BJ (cell line): ENCODE results near the gene AQP5. TPM values are rescaled to one million over a fixed set of nuclear protein-coding genes. Genes with fewer than 3 reads are reported as not detected.

Experiments used
- CTCF ChIA-PET: fragments of 350-600 bp; formaldehyde crosslinking; extraction: SDS; loops from one replicate; lab custom pipeline; 2021; ENCODE audit warnings: antibody characterized with exemption, inconsistent platforms; lab: Yijun Ruan, JAX
- POLR2A ChIA-PET: fragments of 300-600 bp; sonication (Branson Sonifier 250); formaldehyde crosslinking; extraction: SDS; loops from one replicate; lab custom pipeline; 2021; ENCODE audit warnings: antibody characterized with exemption; lab: Charles Lee
- DNase-seq: peaks from one replicate; pipeline ENCODE4 v3.0.0-alpha.2; 2011; ENCODE audit warnings: low read depth
- H3K27me3 ChIP-seq: 2 replicates; pipeline ENCODE4 v1.6.0; 2011; ENCODE audit warnings: low read length; ENCODE audit not compliant: control insufficient read depth, insufficient read depth
- H3K36me3 ChIP-seq: 2 replicates; pipeline ENCODE4 v1.5.1; 2011; ENCODE audit warnings: low read length; ENCODE audit not compliant: control insufficient read depth, insufficient read depth
- H3K4me3 ChIP-seq: 2 replicates; pipeline ENCODE4 v1.5.1; 2011; ENCODE audit warnings: low read depth, mild to moderate bottlenecking, control low read depth, low read length
- polyA plus RNA-seq: library from polyadenylated mRNA; depleted of rRNA; stranded (reverse); fragments of >200 nt; gene quantifications from 2 replicates; pipeline ENCODE4 v1.2.3, GENCODE V29; 2011
- TF ChIP-seq, protein P1 (sequence below): IDR thresholded peaks from 2 replicates; pipeline ENCODE4 v1.5.1; 2011; ENCODE audit warnings: low read depth, mild to moderate bottlenecking, control low read depth, inconsistent platforms, low read length, moderate library complexity; ENCODE audit not compliant: insufficient read depth

The AQP5 gene
- polyA plus RNA-seq, 1 experiment, result not detected

DNA sequence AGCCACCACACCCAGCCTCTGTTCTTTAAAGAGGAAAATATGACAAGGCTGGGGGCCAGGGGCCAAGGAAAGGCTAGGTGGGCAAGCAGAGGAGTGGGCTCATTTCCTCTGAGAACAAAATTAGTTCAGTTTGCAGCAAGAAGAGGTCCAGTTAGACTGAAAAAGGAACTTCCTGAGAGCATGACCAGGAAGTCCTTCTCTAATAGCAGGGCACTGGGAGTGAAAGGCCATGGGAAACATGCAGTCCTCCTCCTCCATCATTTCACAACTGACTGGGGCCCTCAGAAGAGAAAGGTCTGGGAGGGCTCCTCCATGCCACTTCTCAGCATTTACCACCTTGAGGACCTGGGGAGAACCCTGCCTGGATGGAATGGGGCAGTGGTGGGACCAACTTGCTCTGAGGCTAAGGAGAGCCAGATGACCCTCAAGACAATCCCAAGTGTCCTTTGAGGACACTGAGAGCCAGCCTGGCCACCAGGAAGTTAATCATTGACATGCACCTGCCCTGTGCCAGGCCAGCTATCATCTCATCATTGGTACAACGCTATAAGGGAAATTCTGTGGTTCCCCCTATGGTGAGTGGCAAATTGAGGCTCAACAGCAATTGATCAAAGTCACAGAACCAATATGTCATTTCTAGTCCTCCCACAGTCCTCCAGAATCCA lies 9.1 kb upstream of the AQP5 start:
- TF ChIP-seq, protein P1, sequence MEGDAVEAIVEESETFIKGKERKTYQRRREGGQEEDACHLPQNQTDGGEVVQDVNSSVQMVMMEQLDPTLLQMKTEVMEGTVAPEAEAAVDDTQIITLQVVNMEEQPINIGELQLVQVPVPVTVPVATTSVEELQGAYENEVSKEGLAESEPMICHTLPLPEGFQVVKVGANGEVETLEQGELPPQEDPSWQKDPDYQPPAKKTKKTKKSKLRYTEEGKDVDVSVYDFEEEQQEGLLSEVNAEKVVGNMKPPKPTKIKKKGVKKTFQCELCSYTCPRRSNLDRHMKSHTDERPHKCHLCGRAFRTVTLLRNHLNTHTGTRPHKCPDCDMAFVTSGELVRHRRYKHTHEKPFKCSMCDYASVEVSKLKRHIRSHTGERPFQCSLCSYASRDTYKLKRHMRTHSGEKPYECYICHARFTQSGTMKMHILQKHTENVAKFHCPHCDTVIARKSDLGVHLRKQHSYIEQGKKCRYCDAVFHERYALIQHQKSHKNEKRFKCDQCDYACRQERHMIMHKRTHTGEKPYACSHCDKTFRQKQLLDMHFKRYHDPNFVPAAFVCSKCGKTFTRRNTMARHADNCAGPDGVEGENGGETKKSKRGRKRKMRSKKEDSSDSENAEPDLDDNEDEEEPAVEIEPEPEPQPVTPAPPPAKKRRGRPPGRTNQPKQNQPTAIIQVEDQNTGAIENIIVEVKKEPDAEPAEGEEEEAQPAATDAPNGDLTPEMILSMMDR, result no peak
- ChIA-PET CTCF (interaction anchor here (4.2 kb wide), 1 partner anchor 14 kb away, joined by 23 read pairs; no protein-coding TSS in a partner anchor), POLR2A (no interaction called here)
- Histone ChIP-seq H3K4me3 (no peak overlapping the region), H3K36me3 (no peaks in the 10 kb centered on the region), H3K27me3 (peaks cover 28% of the 10 kb centered on the region)
- DNase-seq, result no peak

DNA sequence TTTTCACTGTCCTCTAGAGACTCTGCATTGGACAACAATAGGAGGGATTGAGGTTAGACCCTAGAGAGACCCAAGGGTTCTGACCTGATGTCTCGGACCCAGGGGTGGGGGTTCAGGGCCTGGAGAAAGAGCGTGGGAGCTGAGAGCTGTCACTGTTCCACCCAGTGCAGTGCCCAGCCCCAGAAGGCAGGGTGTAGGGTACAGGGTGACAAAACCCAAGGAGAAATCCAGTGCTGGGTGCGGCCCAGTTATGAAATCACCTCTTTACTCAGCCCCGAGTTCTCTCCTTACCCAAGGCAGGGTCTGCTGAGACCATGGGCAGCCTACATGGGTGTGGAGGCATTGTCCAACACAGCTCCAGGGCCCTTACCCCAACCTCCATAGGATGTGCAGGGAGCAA lies 8.5 kb upstream of the AQP5 start:
- TF ChIP-seq, protein P1, result no peak
- H3K36me3 ChIP-seq, result no peaks in the 10 kb centered on the region
- H3K27me3 ChIP-seq, result peaks cover 29% of the 10 kb centered on the region
- H3K4me3 ChIP-seq, result no peak overlapping the region
- DNase-seq, result no peak
- ChIA-PET CTCF (interaction anchor here (3.7 to 4.2 kb wide), 2 partner anchors 8 to 14 kb away, joined by 23 to 27 read pairs; no protein-coding TSS in a partner anchor), POLR2A (no interaction called here)

DNA sequence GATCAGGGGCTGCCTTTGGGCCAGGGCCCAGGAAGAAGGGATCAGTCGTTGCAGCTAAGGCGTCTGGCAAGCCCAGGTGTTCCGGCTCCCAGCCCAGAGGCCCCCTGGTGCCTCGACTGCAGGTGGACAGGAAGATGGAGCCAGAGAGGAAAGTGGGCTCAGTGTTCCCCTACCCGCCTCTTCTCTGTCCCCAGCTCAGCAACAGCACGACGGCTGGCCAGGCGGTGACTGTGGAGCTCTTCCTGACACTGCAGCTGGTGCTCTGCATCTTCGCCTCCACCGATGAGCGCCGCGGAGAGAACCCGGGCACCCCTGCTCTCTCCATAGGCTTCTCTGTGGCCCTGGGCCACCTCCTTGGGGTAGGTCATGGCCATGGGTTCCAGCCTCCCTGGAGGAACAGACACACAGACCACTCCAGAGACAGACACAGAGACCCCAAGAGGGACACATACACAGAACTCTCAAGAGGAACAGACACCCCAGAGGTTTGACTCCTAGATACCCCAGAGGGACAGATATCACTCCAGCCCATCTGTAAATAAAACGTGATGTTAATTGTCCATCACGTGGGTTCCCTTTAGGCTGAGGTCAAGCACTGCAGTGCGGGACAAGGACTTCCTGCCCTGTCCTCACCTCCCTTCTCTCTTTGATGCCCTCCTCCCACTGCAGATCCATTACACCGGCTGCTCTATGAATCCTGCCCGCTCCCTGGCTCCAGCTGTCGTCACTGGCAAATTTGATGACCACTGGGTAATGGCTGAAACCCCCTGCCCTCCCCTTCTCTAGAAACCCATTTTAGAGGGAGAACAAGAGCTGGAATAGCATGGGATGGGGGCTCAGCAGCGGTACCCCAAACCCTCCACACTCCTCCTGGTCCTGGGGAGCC lies 7.5 kb upstream of the AQP5 start:
- Histone ChIP-seq H3K36me3 (no peaks in the 10 kb centered on the region), H3K4me3 (no peak overlapping the region), H3K27me3 (peaks cover 31% of the 10 kb centered on the region)
- no peak for DNase-seq
- POLR2A ChIA-PET, result no interaction called here
- TF ChIP-seq, protein P1, result no peak
- CTCF ChIA-PET, result interaction anchor here (1.0 to 4.2 kb wide), 3 partner anchors 9 to 87 kb away, joined by 4 to 27 read pairs (median 23); no protein-coding TSS in a partner anchor

DNA sequence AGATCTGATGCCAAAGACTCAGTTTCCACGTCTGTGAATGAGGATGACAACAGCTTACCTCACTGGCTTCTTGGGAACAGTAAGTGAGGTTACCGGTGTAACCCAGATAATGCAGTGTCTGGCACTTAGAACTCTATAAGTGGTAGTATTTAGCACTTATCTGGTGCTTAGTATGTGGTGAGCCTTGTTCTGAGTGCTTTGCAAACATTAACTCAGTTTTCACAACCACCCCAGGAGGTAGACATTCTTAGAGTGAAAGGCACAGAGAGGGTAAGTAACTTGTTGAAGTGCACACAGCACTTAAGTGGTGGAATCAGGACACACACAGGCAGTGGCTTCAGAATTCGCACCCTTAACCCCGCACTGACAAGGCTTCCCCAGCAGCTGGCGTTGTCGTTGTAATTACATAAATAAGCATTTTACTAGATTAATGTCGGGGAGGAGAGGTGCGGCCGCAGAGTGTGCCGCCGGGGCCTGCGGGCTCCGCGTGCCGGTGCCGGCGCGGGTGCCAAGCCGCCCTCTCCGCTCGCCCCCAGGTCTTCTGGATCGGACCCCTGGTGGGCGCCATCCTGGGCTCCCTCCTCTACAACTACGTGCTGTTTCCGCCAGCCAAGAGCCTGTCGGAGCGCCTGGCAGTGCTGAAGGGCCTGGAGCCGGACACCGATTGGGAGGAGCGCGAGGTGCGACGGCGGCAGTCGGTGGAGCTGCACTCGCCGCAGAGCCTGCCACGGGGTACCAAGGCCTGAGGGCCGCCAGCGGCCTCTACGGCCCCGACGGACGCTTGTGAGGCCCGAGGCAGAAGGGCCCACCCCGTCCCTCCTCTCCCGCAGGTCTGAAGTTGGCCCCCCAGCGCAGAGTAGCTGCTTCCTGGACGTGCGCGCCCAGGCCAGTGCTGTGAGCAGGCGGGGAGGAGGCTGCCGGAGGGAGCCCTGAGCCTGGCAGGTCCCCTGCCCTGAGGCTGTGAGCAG lies 6.5 kb upstream of the AQP5 start:
- TF ChIP-seq, protein P1, result no peak
- CTCF ChIA-PET, result interaction anchor here (0.6 to 4.2 kb wide), 4 partner anchors 10 to 367 kb away, joined by 3 to 27 read pairs (median 13); no protein-coding TSS in a partner anchor
- Histone ChIP-seq H3K27me3 (peaks cover 39% of the 10 kb centered on the region), H3K4me3 (no peak overlapping the region), H3K36me3 (no peaks in the 10 kb centered on the region)
- DNase-seq, result no peak
- POLR2A ChIA-PET, result no interaction called here
